ENCODE measurements around the gene PSMD14.

Gene PSMD14

GRCh38 chr2:161421686-161422085 lies 113.5 kb downstream of the PSMD14 start:
- TF ChIP-seq, protein P1, sequence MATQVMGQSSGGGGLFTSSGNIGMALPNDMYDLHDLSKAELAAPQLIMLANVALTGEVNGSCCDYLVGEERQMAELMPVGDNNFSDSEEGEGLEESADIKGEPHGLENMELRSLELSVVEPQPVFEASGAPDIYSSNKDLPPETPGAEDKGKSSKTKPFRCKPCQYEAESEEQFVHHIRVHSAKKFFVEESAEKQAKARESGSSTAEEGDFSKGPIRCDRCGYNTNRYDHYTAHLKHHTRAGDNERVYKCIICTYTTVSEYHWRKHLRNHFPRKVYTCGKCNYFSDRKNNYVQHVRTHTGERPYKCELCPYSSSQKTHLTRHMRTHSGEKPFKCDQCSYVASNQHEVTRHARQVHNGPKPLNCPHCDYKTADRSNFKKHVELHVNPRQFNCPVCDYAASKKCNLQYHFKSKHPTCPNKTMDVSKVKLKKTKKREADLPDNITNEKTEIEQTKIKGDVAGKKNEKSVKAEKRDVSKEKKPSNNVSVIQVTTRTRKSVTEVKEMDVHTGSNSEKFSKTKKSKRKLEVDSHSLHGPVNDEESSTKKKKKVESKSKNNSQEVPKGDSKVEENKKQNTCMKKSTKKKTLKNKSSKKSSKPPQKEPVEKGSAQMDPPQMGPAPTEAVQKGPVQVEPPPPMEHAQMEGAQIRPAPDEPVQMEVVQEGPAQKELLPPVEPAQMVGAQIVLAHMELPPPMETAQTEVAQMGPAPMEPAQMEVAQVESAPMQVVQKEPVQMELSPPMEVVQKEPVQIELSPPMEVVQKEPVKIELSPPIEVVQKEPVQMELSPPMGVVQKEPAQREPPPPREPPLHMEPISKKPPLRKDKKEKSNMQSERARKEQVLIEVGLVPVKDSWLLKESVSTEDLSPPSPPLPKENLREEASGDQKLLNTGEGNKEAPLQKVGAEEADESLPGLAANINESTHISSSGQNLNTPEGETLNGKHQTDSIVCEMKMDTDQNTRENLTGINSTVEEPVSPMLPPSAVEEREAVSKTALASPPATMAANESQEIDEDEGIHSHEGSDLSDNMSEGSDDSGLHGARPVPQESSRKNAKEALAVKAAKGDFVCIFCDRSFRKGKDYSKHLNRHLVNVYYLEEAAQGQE (IDR thresholded peaks at IDR 0.05; ENCODE audit: insufficient read depth in 1 of 2, low read depth in 2 of 2, low read length in 2 of 2): no peak
- no peak for TF ChIP-seq FOXP2 (optimal IDR thresholded peaks at IDR 0.05; ENCODE audit: borderline replicate concordance, extremely low read depth, extremely low read length, insufficient read depth)
- TF ChIP-seq TAF1 (IDR thresholded peaks at IDR 0.05; ENCODE audit: borderline replicate concordance, insufficient read depth, low read length): no peak
- no peak for TF ChIP-seq SIN3A (IDR thresholded peaks at IDR 0.05; ENCODE audit: borderline replicate concordance, insufficient read depth, low read length)
- no peak for TF ChIP-seq POLR2AphosphoS5 (IDR thresholded peaks at IDR 0.05; ENCODE audit: low read depth, low read length)

DNA sequence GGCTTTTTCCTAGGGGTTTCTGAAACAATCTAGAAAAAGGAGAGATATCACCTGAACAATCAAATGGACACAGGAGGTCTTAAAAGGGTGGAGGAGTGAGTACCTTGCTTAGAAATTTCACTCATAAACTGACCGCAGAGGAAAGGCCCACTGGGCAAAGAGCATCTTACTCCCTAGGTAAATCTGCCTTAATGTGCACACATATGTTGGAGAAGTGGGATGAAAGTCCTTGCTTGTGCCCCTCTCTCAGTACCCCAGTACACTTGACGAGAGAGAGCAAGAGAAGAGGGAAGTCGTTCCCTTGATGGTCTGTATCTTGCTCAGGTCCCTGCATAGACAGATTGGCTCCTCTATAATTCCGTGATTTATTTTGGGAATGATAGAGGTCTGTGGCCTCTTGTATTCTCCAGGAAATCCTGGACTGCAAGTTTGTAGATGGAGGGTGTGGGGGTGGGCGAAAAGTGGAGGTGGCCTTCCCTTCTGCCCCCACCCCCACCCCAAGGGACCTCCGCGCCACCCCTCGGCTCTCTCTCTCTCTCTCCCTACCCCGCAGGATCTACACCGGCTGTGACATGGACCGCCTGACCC lies 114.7 kb downstream of the PSMD14 start:
- TF ChIP-seq FOXP2 (optimal IDR thresholded peaks at IDR 0.05; ENCODE audit: borderline replicate concordance, extremely low read depth, extremely low read length, insufficient read depth) (no peak), SIN3A (IDR thresholded peaks at IDR 0.05; ENCODE audit: borderline replicate concordance, insufficient read depth, low read length) (no peak), POLR2AphosphoS5 (IDR thresholded peaks at IDR 0.05; ENCODE audit: low read depth, low read length) (no peak), TAF1 (IDR thresholded peaks at IDR 0.05; ENCODE audit: borderline replicate concordance, insufficient read depth, low read length) (no peak)
- TF ChIP-seq, protein P1 (IDR thresholded peaks at IDR 0.05; ENCODE audit: insufficient read depth in 1 of 2, low read depth in 2 of 2, low read length in 2 of 2): no peak

DNA sequence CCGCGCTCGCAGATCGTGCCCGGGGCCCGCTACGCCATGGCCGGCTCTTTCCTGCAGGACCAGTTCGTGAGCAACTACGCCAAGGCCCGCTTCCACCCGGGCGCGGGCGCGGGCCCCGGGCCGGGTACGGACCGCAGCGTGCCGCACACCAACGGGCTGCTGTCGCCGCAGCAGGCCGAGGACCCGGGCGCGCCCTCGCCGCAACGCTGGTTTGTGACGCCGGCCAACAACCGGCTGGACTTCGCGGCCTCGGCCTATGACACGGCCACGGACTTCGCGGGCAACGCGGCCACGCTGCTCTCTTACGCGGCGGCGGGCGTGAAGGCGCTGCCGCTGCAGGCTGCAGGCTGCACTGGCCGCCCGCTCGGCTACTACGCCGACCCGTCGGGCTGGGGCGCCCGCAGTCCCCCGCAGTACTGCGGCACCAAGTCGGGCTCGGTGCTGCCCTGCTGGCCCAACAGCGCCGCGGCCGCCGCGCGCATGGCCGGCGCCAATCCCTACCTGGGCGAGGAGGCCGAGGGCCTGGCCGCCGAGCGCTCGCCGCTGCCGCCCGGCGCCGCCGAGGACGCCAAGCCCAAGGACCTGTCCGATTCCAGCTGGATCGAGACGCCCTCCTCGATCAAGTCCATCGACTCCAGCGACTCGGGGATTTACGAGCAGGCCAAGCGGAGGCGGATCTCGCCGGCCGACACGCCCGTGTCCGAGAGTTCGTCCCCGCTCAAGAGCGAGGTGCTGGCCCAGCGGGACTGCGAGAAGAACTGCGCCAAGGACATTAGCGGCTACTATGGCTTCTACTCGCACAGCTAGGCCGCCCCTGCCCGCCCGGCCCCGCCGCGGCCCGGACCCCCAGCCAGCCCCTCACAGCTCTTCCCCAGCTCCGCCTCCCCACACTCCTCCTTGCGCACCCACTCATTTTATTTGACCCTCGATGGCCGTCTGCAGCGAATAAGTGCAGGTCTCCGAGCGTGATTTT lies 115.5 kb downstream of the PSMD14 start:
- TF ChIP-seq FOXP2 (optimal IDR thresholded peaks at IDR 0.05; ENCODE audit: borderline replicate concordance, extremely low read depth, extremely low read length, insufficient read depth): no peak
- TF ChIP-seq, protein P1 (IDR thresholded peaks at IDR 0.05; ENCODE audit: insufficient read depth in 1 of 2, low read depth in 2 of 2, low read length in 2 of 2): no peak
- no peak for TF ChIP-seq POLR2AphosphoS5 (IDR thresholded peaks at IDR 0.05; ENCODE audit: low read depth, low read length)
- TF ChIP-seq TAF1 (IDR thresholded peaks at IDR 0.05; ENCODE audit: borderline replicate concordance, insufficient read depth, low read length): no peak
- no peak for TF ChIP-seq SIN3A (IDR thresholded peaks at IDR 0.05; ENCODE audit: borderline replicate concordance, insufficient read depth, low read length)

GRCh38 chr2:161424394-161424769 lies 116.2 kb downstream of the PSMD14 start:
- TF ChIP-seq FOXP2 (optimal IDR thresholded peaks at IDR 0.05; ENCODE audit: borderline replicate concordance, extremely low read depth, extremely low read length, insufficient read depth): no peak

GRCh38 chr2:161424891-161425727 lies 116.9 kb downstream of the PSMD14 start:
- TF ChIP-seq FOXP2 (optimal IDR thresholded peaks at IDR 0.05; ENCODE audit: borderline replicate concordance, extremely low read depth, extremely low read length, insufficient read depth) (no peak), SIN3A (IDR thresholded peaks at IDR 0.05; ENCODE audit: borderline replicate concordance, insufficient read depth, low read length) (no peak), TAF1 (IDR thresholded peaks at IDR 0.05; ENCODE audit: borderline replicate concordance, insufficient read depth, low read length) (no peak), POLR2AphosphoS5 (IDR thresholded peaks at IDR 0.05; ENCODE audit: low read depth, low read length) (no peak)
- TF ChIP-seq, protein P1 (IDR thresholded peaks at IDR 0.05; ENCODE audit: insufficient read depth in 1 of 2, low read depth in 2 of 2, low read length in 2 of 2): no peak

Measured in PFSK-1 (cell line).